Left renal cortex interstitium (tissue), 4 donors: ENCODE data around the gene ELK4. TPM values are rescaled to one million over a fixed set of nuclear protein-coding genes. Genes with fewer than 3 reads are reported as not detected.
"Not testable (repeated sequence)": the region's sequence is repeated elsewhere in the genome, so short reads cannot be mapped to it uniquely, and the experiment has no call there.

Experiments
- DNase-seq, 4 donors: peaks; one replicate each; pipeline ENCODE4 v3.0.0-alpha.2; 2013; ENCODE audit warnings: low read depth in 4 of 4, low spot score in 2 of 4, missing footprints in 1 of 4
- polyA plus RNA-seq, 4 donors: library from polyadenylated mRNA; unstranded; fragments of 120-200 nt; gene quantifications; one replicate each; pipeline ENCODE4 v1.2.1, GENCODE V29; 2013; ENCODE audit not compliant: insufficient read length in 4 of 4

Gene ELK4
- polyA plus RNA-seq, 4 donors = 13.7 to 26.0 (median 18.0) TPM

DNA sequence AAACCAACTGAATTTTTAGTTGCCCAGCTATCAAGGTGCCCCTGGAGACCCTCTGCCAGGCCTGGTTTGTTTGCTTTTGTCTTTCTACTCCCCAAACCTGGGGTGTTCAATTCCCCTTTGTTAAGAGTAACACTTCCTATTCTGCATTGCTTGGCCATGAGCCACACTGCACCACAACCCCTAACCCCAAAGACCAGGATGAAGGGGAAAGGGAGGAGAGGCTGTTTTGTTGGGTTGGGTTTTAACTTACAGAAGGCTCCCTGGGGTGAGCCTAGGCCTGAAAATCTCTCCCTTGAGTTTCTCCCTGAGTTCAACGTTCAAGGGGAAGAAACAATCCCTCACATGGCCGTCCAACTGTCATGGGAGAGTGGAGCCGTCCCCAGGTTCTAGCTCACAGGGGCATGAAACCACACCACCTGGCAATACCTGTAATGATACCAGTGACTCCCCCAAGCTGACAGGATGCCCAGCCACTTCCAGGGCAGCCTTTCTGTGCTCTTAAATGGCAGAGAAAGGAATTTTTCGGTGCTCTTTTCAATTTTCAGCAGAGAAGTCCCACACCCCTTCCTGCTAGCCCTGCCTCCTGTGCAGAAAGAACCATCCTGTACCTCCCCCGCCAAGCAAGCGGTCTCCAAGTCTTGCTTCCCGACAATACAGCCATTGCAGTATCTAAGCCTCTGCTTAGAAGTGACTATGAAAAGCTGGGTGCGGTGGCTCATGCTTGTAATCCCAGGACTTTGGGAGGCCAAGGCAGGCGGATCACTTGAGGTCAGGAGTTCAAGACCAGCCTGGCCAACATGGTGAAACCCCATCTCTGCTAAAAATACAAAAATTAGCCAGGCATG lies 33.6 kb upstream of the ELK4 start:
- no peak for DNase-seq

DNA sequence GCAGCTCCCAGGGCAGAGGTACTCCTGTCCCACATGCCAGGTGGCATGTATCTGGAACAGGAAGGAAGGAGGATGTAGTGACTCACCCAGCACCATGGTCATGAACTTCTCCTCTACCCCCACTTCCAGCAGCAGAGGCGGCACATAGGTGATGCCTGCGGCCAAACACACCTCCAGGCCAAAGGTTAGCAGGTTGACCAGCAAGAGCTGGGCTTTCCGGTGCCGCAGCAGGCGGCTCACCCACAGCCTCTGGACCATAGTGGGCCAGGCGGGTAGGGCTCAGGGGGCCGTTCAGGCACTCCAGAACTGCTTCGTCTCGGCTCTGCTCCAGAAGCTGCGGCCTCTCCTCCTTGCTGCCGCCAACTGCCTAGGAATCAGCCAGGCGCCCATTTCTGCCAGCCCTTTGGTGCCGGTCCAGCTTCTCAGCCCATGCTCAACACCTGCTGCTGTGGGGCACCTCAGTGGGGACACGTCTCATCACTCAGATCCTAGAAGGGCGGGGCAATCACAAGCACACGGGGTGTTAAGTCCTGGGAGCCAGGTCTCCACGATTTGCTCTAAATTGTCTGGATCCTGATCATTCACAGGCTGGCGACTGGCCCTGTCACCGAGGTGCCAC lies 32.7 kb upstream of the ELK4 start:
- no peak for DNase-seq

DNA sequence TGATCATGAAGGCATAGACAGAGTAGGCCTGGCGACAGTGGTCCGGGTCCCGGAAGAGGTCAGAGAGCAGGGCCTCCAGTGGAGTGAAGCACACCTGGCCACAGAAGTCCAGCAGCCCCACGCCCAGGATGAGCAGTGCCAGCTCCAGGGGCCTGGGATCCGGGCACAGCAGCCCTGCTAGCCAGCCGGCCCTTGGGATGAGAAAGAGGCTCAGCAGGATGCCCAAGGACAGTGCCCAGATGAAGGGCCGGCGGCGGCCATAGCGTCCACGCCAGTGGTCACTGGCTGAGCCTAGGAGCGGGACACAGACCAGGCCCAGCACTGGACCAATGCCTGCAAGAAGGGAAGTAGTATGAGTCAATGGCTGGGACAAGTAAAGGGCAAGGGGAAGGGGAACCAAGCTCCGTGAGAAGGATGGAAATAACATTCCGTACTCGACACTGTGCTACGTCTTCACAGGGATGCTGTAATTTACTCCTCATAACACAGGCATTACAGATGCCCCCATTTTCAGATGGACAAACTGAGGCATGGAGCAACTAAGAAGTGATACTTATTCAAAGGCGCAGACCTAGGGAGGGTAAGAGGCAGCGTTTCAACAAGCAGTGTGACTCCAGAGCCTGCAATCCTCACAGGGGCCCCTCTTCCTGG lies 31.6 kb upstream of the ELK4 start:
- no peak for DNase-seq

DNA sequence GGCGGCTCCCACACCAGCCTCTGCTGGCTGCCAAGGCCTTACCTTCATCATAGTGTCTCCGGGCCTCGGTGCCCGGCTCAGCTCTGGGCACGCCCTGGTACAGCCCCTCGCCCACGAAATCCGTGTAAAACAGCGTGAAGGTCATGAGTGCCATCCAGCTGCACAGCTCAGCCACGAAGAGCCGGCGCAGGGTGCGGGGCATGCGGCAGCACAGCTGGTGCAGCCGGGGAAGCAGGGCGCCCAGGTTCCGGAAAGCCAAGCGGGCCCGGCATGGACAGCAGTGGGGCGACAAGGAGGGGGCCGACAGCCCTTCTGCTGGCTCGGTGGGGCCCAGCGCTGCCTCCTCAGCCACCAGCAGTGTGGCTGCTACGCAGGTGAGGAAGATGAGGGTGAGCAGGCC lies 31.0 kb upstream of the ELK4 start:
- DNase-seq = no peak

DNA sequence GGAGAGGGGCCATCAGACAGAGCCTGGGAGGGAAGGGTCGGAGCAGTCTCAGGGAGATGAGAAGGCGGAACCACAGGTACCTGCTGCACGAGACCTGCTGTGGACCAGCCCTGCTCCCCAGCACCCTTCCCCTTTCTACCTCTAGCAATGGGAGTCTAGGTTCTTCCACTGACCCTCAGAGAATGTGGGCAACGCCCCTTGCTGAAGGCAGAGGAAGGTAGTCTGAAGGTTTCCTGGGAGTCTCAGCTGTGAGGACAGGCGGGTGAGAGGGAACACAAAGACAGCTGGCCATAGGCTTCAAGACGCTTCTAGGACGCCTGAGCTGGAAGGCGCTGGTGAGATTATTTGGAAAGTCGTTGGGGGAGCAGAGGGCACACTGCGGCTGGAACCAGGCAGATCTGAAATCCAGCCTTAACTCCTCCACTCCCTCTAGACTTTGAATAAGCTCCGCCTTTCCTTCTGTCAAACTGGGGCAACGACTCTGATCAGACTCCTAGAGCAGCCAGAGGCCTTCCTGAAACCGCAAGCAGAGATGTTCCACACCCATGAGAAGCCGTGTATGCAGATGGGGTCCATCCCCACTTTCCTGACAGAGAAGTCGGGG lies 30.4 kb upstream of the ELK4 start:
- DNase-seq = no peak

DNA sequence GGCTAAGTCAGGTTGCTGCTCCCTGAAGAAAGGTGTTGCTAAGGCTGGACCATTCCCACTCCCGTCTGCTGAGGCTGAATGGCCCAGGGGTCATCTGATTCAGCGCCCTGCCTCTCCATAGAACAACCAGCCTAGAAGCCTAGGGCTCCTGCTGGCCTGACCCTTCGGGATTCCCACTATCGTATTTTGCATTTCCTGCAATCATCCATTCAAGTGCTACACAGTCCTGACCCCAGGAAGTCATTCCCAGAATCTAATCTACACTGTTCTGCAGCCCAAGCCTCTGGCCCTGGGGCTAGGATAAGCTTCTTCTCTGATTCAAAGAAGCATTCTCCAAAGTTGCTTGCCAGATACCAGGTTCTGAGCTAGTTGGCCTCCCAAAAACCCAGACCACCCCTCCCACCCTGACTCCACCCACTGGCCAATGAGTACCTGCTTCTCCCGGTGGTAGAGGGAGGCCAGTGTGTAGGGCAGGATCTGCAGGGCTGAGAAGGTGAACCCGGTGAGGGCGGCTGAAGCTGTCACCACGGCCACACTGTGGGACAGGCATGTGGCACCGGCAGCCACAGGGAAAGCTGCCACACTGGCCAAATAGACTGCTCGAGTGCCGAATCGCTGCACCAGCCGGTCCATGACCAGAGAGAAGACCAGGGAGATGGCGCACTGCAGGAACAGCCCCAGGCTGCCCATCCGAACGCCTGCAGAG lies 29.8 kb upstream of the ELK4 start:
- no peak for DNase-seq

DNA sequence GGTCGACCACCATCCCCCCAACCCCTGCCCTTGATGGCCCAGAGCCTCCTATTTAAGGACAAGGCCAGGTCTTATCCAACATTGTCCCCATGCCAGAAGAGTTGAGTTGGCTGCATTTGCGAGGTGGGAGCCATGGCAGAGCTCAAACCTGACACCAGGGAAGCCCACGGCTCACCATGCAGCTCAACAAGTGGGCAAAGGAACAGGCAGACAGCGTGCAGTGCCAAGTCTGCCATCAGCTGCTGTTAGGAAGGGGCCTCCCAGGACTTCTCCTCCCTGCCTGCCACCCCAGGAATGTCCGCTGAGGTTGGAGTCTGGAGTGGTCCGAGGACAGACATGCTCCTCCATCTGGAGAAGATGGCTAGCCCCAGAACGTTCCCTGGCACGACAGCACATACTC lies 28.6 kb upstream of the ELK4 start:
- no peak for DNase-seq

DNA sequence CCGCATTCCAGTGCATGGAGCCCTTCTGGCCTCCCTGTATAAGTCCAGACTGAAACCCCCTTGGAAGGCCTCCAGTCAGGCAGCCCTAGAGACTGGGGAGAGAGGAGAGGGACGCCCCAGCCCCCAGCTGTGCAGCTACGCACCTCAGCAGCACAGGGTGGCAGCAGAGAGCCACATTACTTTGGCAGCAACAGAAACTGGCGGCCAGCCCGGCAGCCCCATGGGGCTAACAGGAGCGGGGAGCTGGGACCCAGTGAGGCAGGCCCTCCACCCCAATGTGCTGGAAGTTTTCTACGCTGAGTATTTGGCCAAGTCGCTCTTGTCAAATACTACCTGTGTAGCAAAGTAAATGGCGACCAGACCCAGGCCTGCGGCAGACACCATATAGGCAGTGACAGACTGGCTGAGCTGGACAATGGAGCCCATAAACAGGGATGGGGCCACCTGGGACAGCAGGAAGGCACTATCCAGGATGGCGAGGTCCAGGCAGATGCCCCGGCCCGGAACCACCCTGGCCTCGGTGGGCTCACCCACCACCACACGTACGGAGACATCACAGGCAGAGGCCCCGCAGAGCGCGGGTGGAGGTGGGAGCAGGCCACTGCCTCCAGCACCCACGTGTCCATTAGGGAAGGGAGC lies 27.3 kb upstream of the ELK4 start:
- DNase-seq = no peak

DNA sequence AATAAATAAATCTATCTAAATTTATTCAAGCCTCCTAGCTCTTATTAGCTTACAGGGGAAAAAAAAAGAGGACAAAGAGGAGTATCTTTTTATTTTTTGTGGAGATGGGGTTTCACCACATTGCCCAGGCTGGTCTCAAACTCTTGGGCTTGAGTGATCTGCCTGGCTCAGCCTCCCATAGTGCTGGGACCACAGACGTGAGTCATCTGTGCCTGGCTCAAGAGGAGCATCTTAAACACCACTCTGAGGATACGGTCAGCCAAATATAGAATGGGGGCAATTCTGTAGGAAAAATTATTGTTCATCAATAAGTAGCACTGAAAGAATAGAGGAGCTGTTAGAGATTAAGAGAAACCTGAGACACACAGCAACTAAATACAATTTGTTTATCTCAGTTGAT lies 24.4 kb upstream of the ELK4 start:
- DNase-seq = no peak

DNA sequence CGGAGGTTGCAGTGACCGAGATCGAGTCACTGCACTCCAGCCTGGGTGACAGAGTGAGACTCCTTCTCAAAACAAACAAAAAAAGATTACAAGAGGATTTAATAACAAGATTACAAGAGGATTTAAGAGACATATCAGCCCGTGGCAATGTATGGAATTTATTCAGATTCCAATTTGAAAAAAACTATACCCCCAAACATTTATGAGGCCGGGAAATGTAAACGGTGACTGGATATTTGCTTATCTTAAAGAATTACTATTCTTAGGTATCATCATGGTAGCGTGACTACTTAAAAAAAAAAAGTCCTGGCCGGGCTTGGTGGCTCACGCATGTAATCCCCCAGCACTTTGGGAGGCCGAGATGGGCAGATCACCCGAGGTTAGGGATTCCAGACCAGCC lies 21.2 kb upstream of the ELK4 start:
- no peak for DNase-seq

DNA sequence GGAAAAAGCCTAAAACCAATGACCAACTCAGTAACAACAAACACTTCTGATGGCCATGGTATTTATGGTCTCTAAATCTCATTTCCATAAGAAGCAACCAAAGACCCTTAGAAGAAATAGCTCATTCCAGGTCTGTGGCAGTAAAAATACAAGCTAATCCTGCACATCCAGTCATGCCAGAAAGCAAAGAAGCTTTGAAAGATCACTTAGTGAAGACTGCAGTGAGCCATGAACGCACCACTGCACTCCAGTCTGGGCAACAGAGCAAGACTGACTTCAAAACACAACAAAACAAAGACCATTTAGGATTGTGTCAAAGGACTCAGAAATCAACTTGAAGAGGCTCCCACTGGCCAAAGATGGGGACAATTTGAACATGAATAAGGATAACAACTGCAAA lies 18.4 kb upstream of the ELK4 start:
- no peak for DNase-seq

DNA sequence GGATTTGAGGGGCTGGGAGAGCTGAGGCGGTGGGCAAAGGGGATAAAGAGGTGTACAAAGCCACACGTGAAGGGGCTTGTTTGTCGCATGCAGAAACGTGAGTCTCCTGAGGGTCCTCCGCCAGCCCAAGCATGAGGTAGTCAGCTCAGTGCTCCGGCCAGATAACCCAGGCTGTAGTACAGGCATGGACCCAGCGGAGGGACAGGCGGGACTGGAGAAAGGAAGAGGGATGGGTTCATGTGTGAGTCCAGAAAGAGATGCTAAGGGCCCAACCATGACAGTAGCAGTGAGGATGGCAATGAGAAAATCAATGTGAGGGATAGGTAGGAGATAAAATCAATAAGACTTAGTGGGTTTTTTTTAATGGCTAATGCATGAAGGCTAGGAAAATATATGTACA lies 13.7 kb upstream of the ELK4 start:
- DNase-seq = no peak

DNA sequence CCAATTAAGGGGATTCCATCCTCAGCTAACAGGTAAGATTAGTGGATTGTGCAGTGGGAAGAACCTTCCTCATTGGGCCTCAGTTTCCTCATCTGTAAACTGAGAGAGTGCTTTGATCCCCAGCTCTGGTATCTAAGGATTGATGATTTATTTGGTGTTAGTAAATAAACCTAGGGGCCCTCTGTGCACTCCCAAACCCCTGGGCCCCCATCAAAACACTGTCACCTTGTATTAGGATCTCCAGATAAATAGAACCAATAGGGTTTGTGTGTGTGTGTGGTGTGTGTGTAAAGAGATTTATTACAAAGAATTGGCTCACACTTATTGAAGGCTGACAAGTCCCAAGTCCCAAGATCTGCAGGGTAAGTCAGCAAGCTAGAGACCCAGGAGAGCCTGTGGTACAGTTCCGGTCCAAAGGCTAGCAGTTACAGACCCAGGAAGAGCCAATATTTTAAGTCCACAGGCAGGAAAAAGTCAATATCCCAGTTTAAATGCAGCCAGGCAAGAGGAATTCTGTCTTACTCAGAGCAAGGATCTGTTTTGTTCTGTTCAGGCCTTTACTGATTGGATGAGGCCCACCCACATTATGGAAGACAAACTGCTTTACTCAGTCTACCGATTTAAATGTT lies 11.0 kb upstream of the ELK4 start:
- no peak for DNase-seq

DNA sequence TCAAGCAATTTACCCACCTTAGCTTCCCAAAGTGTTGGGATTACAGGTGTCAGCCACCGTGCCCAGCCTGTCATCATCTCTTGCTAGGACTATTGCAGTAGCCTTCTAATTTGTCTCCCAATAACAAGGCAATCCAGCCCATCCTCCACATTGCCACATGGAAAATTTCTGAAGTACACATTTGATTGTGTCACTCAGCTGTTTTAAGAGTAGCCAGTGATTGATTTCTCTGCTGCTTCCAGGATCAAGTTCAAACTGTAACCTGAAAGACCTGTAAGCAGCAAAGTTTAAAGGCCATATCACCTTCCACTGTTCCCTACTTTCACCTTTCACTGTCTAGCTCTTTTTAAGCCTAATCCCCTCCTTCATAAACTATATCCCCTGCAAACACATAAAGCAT lies 7.8 kb upstream of the ELK4 start:
- DNase-seq = no peak

DNA sequence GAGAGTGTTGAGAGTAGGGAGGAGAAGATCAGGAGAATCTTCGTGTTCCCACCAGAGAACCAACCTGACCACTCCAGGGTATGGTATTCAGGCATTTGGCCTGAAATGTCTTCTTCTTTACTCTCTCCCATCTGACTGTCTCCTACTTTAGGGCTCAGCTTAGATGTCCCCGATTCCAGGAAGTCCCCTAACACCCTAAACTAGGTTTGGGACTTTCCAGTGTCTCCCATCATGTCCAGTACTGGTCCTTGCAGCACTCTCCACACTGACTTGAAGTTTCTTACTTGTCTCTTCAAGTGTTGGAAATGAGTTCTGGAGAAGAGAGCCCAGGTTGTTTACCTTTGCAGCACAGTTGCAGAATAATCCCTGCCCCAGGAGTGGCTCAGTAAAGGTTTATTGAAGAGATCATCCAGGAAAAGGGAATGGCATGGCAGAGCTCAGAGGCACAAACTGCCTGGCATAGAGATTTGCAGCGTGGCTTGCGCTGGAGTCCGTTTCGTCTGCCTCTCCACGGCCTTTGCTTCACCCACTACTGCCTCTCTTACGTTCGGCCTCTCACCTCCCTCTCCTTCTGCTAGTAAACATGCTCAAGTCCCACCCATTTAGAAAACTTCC lies 6.2 kb upstream of the ELK4 start:
- DNase-seq = no peak

DNA sequence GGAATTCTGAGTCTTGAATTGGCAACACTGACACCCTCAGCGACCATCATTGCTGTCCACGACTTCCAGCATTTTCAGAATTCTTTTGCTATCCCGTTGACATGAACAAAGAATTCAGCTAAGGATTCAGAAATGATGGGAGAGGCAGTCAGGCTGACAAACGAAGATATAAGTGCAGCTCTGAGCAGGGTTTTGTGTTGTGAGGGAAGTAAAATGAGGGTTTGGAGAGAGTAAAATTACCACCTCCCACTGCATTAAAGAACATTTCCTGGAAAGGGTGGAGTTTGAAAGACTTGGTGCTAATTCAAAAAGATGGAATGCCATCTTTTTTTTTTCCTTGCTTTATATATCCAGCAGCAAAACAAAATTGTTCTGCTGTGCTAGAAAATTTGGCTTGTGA lies 4.9 kb upstream of the ELK4 start:
- no peak for DNase-seq

DNA sequence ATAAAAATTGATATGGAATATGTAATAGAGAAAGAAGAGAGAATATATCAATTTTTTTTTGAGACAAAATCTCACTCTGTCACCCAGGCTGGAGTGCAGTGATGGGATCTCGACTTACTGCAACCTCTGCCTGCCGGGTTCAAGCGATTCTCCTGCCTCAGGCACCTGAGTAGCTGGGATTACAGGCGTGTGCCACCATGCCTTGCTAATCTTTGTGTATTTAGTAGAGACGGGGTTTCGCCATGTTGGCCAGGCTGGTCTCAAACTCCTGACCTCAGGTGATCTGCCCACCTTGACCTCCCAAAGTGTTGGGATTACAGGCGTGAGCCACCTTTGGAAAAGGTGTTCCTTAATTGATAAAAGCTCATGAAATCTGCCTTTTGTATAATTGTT lies 4.3 kb upstream of the ELK4 start:
- DNase-seq = not testable (repeated sequence)

DNA sequence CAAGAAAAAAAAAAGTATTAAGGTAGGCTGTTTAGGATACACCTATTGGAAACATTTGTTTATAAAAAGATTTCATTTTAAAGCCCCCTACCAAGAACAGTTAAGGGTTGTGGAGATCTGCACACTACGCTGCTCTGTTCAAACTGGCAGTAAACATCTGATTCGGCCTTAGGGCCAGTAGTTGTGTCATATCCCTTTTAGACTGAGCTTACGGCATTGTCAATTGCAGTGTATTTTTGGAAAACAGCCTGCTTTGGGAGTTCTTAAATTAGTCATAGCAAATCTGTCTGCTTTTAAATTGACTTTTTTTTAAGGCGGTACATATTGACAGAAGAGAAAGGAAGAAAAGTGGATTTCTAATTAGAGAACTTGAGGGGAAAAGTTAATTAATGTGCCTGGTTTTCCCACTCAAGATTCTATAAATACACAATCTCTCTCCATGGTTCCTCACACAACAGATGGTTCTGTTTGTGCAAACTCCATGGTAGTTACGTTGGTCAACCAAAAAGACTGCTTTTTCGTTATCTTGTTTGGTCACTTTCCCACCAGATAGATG lies 1.7 kb upstream of the ELK4 start:
- no peak for DNase-seq

DNA sequence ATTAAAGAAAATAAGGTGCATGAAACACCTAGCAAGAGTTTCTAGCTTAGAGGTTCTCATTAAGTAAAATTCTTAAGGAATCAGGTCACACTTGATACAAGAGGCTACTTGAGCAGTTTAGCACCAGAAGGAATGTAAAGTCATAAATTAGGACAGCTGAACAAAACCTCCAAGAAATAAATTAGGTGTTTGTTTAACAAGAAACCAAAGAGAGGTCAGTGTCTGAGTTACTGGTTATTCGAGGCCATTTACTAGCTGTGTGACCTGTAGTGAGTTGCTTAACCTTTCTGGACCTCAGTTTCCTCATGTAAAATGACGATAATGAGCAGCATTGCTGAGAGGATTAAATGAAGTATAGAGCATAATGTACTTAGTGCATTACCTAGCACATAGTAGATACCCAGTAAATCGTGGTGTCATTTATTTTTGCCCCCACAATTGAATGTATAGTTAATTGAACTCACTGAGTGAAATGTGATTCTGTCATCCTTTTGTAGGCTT lies 908 bp upstream of the ELK4 start:
- no peak for DNase-seq
